Measurements from ENCODE around the gene RBAK.
"Not testable (repeated sequence)": the region's sequence is repeated elsewhere in the genome, so short reads cannot be mapped to it uniquely, and the experiment has no call there.

DNA sequence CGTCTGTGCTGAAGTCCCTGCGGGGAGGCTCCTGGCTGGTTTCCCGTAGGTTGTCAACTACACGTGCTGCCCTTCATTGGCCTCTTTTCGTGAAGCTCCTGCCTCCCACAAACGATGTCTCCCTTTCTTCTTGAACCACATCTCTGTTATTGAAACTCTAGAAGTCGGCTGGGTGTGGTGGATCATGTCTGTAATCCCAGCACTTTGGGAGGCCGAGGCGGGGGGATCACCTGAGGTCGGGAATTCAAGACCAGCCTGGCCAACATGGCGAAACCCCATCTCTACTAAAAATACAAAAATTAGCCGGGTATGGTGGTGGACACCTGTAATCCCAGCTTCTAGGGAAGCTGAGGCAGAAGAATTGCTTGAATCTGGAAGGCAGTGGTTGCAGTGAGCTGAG lies 28.0 kb upstream of the RBAK start:
- TF ChIP-seq, protein P1, sequence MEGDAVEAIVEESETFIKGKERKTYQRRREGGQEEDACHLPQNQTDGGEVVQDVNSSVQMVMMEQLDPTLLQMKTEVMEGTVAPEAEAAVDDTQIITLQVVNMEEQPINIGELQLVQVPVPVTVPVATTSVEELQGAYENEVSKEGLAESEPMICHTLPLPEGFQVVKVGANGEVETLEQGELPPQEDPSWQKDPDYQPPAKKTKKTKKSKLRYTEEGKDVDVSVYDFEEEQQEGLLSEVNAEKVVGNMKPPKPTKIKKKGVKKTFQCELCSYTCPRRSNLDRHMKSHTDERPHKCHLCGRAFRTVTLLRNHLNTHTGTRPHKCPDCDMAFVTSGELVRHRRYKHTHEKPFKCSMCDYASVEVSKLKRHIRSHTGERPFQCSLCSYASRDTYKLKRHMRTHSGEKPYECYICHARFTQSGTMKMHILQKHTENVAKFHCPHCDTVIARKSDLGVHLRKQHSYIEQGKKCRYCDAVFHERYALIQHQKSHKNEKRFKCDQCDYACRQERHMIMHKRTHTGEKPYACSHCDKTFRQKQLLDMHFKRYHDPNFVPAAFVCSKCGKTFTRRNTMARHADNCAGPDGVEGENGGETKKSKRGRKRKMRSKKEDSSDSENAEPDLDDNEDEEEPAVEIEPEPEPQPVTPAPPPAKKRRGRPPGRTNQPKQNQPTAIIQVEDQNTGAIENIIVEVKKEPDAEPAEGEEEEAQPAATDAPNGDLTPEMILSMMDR (IDR thresholded peaks at IDR 0.05), result not testable (repeated sequence)
- TF ChIP-seq, protein P2, sequence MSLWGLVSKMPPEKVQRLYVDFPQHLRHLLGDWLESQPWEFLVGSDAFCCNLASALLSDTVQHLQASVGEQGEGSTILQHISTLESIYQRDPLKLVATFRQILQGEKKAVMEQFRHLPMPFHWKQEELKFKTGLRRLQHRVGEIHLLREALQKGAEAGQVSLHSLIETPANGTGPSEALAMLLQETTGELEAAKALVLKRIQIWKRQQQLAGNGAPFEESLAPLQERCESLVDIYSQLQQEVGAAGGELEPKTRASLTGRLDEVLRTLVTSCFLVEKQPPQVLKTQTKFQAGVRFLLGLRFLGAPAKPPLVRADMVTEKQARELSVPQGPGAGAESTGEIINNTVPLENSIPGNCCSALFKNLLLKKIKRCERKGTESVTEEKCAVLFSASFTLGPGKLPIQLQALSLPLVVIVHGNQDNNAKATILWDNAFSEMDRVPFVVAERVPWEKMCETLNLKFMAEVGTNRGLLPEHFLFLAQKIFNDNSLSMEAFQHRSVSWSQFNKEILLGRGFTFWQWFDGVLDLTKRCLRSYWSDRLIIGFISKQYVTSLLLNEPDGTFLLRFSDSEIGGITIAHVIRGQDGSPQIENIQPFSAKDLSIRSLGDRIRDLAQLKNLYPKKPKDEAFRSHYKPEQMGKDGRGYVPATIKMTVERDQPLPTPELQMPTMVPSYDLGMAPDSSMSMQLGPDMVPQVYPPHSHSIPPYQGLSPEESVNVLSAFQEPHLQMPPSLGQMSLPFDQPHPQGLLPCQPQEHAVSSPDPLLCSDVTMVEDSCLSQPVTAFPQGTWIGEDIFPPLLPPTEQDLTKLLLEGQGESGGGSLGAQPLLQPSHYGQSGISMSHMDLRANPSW (CRISPR knock-in tag; conservative IDR thresholded peaks at IDR 0.05; ENCODE audit: low read depth), result not testable (repeated sequence)
- not testable (repeated sequence) for TF ChIP-seq ATF3 (CRISPR knock-in tag; conservative IDR thresholded peaks at IDR 0.05); FOXJ3 (CRISPR knock-in tag; IDR thresholded peaks at IDR 0.05; ENCODE audit: borderline replicate concordance); IRF2 (CRISPR knock-in tag; IDR thresholded peaks at IDR 0.05; ENCODE audit: borderline replicate concordance, low read depth); SP1 (CRISPR knock-in tag; conservative IDR thresholded peaks at IDR 0.05); KAT7 (CRISPR knock-in tag; IDR thresholded peaks at IDR 0.05; ENCODE audit: borderline replicate concordance); RELA (CRISPR knock-in tag; IDR thresholded peaks at IDR 0.05; ENCODE audit: borderline replicate concordance); NR1H2 (CRISPR knock-in tag; IDR thresholded peaks at IDR 0.05); ELF4 (CRISPR knock-in tag; IDR thresholded peaks at IDR 0.05; ENCODE audit: low read depth); ZNF425 (CRISPR knock-in tag; conservative IDR thresholded peaks at IDR 0.05); ZNF121 (CRISPR knock-in tag; IDR thresholded peaks at IDR 0.05)
- TF ChIP-seq, protein P3, sequence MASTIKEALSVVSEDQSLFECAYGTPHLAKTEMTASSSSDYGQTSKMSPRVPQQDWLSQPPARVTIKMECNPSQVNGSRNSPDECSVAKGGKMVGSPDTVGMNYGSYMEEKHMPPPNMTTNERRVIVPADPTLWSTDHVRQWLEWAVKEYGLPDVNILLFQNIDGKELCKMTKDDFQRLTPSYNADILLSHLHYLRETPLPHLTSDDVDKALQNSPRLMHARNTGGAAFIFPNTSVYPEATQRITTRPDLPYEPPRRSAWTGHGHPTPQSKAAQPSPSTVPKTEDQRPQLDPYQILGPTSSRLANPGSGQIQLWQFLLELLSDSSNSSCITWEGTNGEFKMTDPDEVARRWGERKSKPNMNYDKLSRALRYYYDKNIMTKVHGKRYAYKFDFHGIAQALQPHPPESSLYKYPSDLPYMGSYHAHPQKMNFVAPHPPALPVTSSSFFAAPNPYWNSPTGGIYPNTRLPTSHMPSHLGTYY (CRISPR knock-in tag; IDR thresholded peaks at IDR 0.05), result not testable (repeated sequence)
